Measurements from ENCODE around the gene BIK. TPM values are rescaled to one million over a fixed set of nuclear protein-coding genes. Genes with fewer than 3 reads are reported as not detected.

The BIK gene
- total RNA-seq, 1 experiment from 2014 or later, result 6.9 TPM

- in situ Hi-C loops (cut with HindIII; ENCODE audit: low sequenced_read_pairs), result no loop called here
Measured at GRCh38 chr22:43171607-43172006, 61.1 kb downstream of the BIK start.

GRCh38 chr22:43172191-43172590 is 61.6 kb downstream of the BIK start:
- in situ Hi-C loops (cut with HindIII; ENCODE audit: low sequenced_read_pairs), result no loop called here
- no peak for DNase-seq (ENCODE audit: low spot score)

More at GRCh38 chr22:43171607-43172006, 61.1 kb downstream of the BIK start:
- DNase-seq (ENCODE audit: low spot score), result no peak

GRCh38 chr22:43173566-43173965 is 63.0 kb downstream of the BIK start:
- no peak for DNase-seq (ENCODE audit: low spot score)
- in situ Hi-C loops (cut with HindIII; ENCODE audit: low sequenced_read_pairs), result no loop called here

- in situ Hi-C loops (cut with HindIII; ENCODE audit: low sequenced_read_pairs), result no loop called here
- DNase-seq (ENCODE audit: low spot score), result no peak
Measured at GRCh38 chr22:43173976-43174720, 63.6 kb downstream of the BIK start.

- in situ Hi-C loops (cut with HindIII; ENCODE audit: low sequenced_read_pairs), result no loop called here
- no peak for DNase-seq (ENCODE audit: low spot score)
Measured at GRCh38 chr22:43174941-43175531, 64.5 kb downstream of the BIK start.

DNA sequence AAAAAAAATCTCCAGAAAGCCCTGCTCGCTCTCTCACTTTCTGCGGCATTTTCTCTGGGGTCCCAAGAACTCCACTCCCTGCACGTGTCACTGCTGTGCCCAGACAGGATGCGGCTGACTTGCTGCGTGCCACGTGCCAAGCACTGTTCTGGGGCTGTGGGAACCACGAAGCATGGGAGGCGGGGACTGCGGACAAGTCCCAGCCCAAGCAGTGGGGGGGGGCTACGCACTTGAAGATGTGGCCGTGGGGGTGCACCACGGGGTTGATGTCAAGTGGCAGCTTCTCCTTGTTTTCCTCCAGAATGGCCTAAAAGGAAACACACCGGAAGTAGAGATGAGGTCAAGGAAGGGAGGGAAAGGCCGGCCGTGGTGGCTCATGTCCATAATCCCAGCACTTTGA is 65.5 kb downstream of the BIK start:
- no peak for DNase-seq (ENCODE audit: low spot score)
- in situ Hi-C loops (cut with HindIII; ENCODE audit: low sequenced_read_pairs), result no loop called here

GRCh38 chr22:43177479-43177878 is 66.9 kb downstream of the BIK start:
- no peak for DNase-seq (ENCODE audit: low spot score)
- in situ Hi-C loops (cut with HindIII; ENCODE audit: low sequenced_read_pairs), result no loop called here

Other genes starting within 250 kb of the BIK start
- 58.8 and 72.5 TPM in 2 replicates for gene PACSIN2, start 95.6 kb upstream of the BIK start, total RNA-seq (2014; rRNA removed; shearing (Covaris generic))
- 7.1 and 10.3 TPM in 2 replicates for gene TTLL1, start 21.4 kb upstream of the BIK start, total RNA-seq (2014; rRNA removed; shearing (Covaris generic))
- 23.4 and 35.6 TPM in 2 replicates for gene MCAT, start 32.6 kb downstream of the BIK start, total RNA-seq (2014; rRNA removed; shearing (Covaris generic))
- gene TSPO, start 40.8 kb downstream of the BIK start, total RNA-seq (2014; rRNA removed; shearing (Covaris generic)), result 23.9 and 32.7 TPM in 2 replicates
- 80.9 and 97.9 TPM in 2 replicates for gene TTLL12, start 76.4 kb downstream of the BIK start, total RNA-seq (2014; rRNA removed; shearing (Covaris generic))
- gene SCUBE1, start 232.6 kb downstream of the BIK start, total RNA-seq (2014; rRNA removed; shearing (Covaris generic)), result 10.4 and 28.9 TPM in 2 replicates